Measurements from ENCODE around the gene LARP4B.
A peak's percentile ranks its signal among the peaks of the same experiment; 100 is the strongest.

Gene LARP4B

GRCh38 chr10:789831-790701, 141.4 kb downstream of the LARP4B start:
- no peaks in the 10 kb centered on the region for H3K9me3 ChIP-seq (ENCODE audit: control insufficient read depth, insufficient read depth, low read length)
- no peaks in the 10 kb centered on the region for H3K36me3 ChIP-seq (ENCODE audit: control insufficient read depth, low read length)
- no peaks in the 10 kb centered on the region for H3K79me2 ChIP-seq (ENCODE audit: control insufficient read depth, low read length)
- peaks cover 5% of the 10 kb centered on the region for H3K4me1 ChIP-seq (ENCODE audit: control insufficient read depth, low read length)
- no peaks in the 10 kb centered on the region for H3K9me2 ChIP-seq (replicated peaks; ENCODE audit: control insufficient read depth, low read length)
- no peaks in the 10 kb centered on the region for H4K20me1 ChIP-seq (ENCODE audit: control insufficient read depth, insufficient read depth, low read depth, low read length)
- no peak overlapping the region for H3K4me2 ChIP-seq (ENCODE audit: low read length)
- no peaks in the 10 kb centered on the region for H3F3A ChIP-seq (ENCODE audit: control insufficient read depth, insufficient read depth)
- no peak overlapping the region for H3K4me3 ChIP-seq (ENCODE audit: low read length)
- no peak overlapping the region for H3K27ac ChIP-seq (ENCODE audit: low read depth, low read length)
- H3K27me3 ChIP-seq (ENCODE audit: control insufficient read depth, low read length): peaks cover 3% of the 10 kb centered on the region
- no peak for TF ChIP-seq EZH2phosphoT487 (IDR thresholded peaks at IDR 0.05; ENCODE audit: borderline replicate concordance, low read length)
- TF ChIP-seq, protein P1, sequence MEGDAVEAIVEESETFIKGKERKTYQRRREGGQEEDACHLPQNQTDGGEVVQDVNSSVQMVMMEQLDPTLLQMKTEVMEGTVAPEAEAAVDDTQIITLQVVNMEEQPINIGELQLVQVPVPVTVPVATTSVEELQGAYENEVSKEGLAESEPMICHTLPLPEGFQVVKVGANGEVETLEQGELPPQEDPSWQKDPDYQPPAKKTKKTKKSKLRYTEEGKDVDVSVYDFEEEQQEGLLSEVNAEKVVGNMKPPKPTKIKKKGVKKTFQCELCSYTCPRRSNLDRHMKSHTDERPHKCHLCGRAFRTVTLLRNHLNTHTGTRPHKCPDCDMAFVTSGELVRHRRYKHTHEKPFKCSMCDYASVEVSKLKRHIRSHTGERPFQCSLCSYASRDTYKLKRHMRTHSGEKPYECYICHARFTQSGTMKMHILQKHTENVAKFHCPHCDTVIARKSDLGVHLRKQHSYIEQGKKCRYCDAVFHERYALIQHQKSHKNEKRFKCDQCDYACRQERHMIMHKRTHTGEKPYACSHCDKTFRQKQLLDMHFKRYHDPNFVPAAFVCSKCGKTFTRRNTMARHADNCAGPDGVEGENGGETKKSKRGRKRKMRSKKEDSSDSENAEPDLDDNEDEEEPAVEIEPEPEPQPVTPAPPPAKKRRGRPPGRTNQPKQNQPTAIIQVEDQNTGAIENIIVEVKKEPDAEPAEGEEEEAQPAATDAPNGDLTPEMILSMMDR (IDR thresholded peaks at IDR 0.05; ENCODE audit: low read depth, low read length, poor library complexity, severe bottlenecking): no peak

DNA sequence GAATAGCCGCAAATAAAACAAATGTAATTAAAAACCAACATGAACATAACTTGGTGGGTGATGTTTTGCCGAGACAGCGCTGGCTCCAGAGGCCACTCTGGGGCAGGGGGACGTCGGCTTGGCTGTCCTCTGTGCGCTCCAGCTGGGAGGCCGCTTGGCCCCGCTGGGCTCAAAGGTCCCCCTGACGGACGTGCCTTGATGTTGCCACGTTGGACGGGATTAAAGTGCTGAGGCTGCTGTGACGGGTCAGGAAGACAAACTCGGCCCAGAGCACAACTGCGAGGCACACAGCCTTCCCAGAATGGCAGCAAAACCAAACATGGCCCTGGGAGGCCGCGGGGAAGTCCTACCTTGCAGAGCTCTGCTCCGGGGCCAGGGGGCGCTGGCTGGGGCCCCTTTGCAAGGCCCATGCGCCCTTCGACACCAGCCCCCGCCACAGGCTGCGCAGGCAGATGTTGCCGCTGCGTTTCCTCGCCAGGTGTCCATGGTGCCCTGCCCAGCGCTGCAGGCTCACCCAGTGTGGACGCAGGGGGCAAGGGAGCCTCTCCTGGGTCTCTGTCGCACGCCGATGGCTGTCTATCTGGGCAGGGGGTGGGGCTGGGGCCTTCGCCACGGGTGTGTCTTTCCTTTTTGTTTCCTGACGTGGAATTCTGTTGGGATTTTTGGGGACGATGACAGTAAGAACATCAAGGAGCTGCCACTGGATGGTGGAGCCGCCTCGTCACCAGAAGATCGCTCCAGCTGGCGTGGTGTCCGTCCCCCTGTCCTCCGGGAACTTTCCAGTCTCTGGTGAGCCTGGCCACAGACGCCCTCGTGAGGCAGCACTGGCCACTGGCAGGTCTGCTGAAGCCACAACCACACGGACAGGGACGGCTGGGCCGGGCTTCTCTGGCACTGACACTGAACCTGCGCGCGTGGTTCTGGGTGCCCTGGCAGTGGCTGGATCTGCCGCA, 142.4 kb downstream of the LARP4B start:
- peaks cover 8% of the 10 kb centered on the region for H3K27me3 ChIP-seq (ENCODE audit: control insufficient read depth, low read length)
- H3K9me2 ChIP-seq (replicated peaks; ENCODE audit: control insufficient read depth, low read length): no peaks in the 10 kb centered on the region
- no peaks in the 10 kb centered on the region for H3K79me2 ChIP-seq (ENCODE audit: control insufficient read depth, low read length)
- no peaks in the 10 kb centered on the region for H3F3A ChIP-seq (ENCODE audit: control insufficient read depth, insufficient read depth)
- no peak overlapping the region for H3K27ac ChIP-seq (ENCODE audit: low read depth, low read length)
- peaks cover 5% of the 10 kb centered on the region for H3K4me1 ChIP-seq (ENCODE audit: control insufficient read depth, low read length)
- H3K4me3 ChIP-seq (ENCODE audit: low read length): peak overlapping the region; percentile 66
- H3K4me2 ChIP-seq (ENCODE audit: low read length): peak overlapping the region; percentile 70
- no peaks in the 10 kb centered on the region for H3K9me3 ChIP-seq (ENCODE audit: control insufficient read depth, insufficient read depth, low read length)
- TF ChIP-seq EZH2phosphoT487 (IDR thresholded peaks at IDR 0.05; ENCODE audit: borderline replicate concordance, low read length): no peak
- TF ChIP-seq, protein P1 (IDR thresholded peaks at IDR 0.05; ENCODE audit: low read depth, low read length, poor library complexity, severe bottlenecking): peak; percentile 58
- H4K20me1 ChIP-seq (ENCODE audit: control insufficient read depth, insufficient read depth, low read depth, low read length): no peaks in the 10 kb centered on the region
- H3K36me3 ChIP-seq (ENCODE audit: control insufficient read depth, low read length): no peaks in the 10 kb centered on the region

GRCh38 chr10:787933-788651, 143.4 kb downstream of the LARP4B start:
- H3K36me3 ChIP-seq (ENCODE audit: control insufficient read depth, low read length): no peaks in the 10 kb centered on the region
- H3K4me1 ChIP-seq (ENCODE audit: control insufficient read depth, low read length): peaks cover 5% of the 10 kb centered on the region
- no peak overlapping the region for H3K4me2 ChIP-seq (ENCODE audit: low read length)
- H3K9me2 ChIP-seq (replicated peaks; ENCODE audit: control insufficient read depth, low read length): no peaks in the 10 kb centered on the region
- no peak overlapping the region for H3K4me3 ChIP-seq (ENCODE audit: low read length)
- H3F3A ChIP-seq (ENCODE audit: control insufficient read depth, insufficient read depth): no peaks in the 10 kb centered on the region
- H3K9me3 ChIP-seq (ENCODE audit: control insufficient read depth, insufficient read depth, low read length): no peaks in the 10 kb centered on the region
- H3K79me2 ChIP-seq (ENCODE audit: control insufficient read depth, low read length): no peaks in the 10 kb centered on the region
- no peaks in the 10 kb centered on the region for H4K20me1 ChIP-seq (ENCODE audit: control insufficient read depth, insufficient read depth, low read depth, low read length)
- H3K27me3 ChIP-seq (ENCODE audit: control insufficient read depth, low read length): peaks cover 8% of the 10 kb centered on the region
- no peak overlapping the region for H3K27ac ChIP-seq (ENCODE audit: low read depth, low read length)
- TF ChIP-seq, protein P1 (IDR thresholded peaks at IDR 0.05; ENCODE audit: low read depth, low read length, poor library complexity, severe bottlenecking): no peak
- TF ChIP-seq EZH2phosphoT487 (IDR thresholded peaks at IDR 0.05; ENCODE audit: borderline replicate concordance, low read length): no peak

Measured in DOHH2 (cell line).